Skeletal muscle satellite cell (primary cell): ENCODE measurements around the gene FGFBP3. TPM values are rescaled to one million over a fixed set of nuclear protein-coding genes. Genes with fewer than 3 reads are reported as not detected.

Experiments
- H3K27me3 ChIP-seq: 2 replicates; pipeline ENCODE4 v1.7.0; 2013; ENCODE audit warnings: low read length; ENCODE audit not compliant: control insufficient read depth, insufficient read depth
- H3K36me3 ChIP-seq: 2 replicates; pipeline ENCODE4 v1.7.0; 2013; ENCODE audit warnings: mild to moderate bottlenecking, control low read depth, low read length; ENCODE audit not compliant: insufficient read depth
- H3K4me1 ChIP-seq: 2 replicates; pipeline ENCODE4 v1.7.0; 2013; ENCODE audit warnings: low read length; ENCODE audit not compliant: control insufficient read depth, insufficient read depth
- H3K4me2 ChIP-seq: 2 replicates; pipeline ENCODE4 v1.7.0; 2013; ENCODE audit warnings: mild to moderate bottlenecking, low read length
- H3K4me3 ChIP-seq: 2 replicates; pipeline ENCODE4 v1.7.0; 2013; ENCODE audit warnings: low read length
- H3K9ac ChIP-seq: 2 replicates; pipeline ENCODE4 v1.7.0; 2013; ENCODE audit warnings: mild to moderate bottlenecking, low read depth, low read length, moderate library complexity
- H3K9me3 ChIP-seq: replicated peaks from 2 replicates; pipeline ENCODE4 v1.7.0; 2013; ENCODE audit warnings: mild to moderate bottlenecking, control low read depth, low read length
- small RNA-seq: library from RNA; depleted of rRNA; stranded (forward); fragments of <200 nt; gene quantifications from one replicate; pipeline ENCODE3, GENCODE V24; 2012

The FGFBP3 gene

GRCh38 chr10:91879515-91880170 lies 29.6 kb downstream of the FGFBP3 start:
- Histone ChIP-seq H3K4me2 (no peak overlapping the region), H3K9ac (no peak overlapping the region), H3K4me1 (peaks cover 12% of the 10 kb centered on the region), H3K9me3 (no peaks in the 10 kb centered on the region), H3K4me3 (no peak overlapping the region), H3K27me3 (no peaks in the 10 kb centered on the region), H3K36me3 (no peaks in the 10 kb centered on the region)

- Histone ChIP-seq H3K9me3 (no peaks in the 10 kb centered on the region), H3K27me3 (no peaks in the 10 kb centered on the region)
Observed at GRCh38 chr10:91875779-91876178, 33.5 kb downstream of the FGFBP3 start.

GRCh38 chr10:91875156-91875555 lies 34.1 kb downstream of the FGFBP3 start:
- Histone ChIP-seq H3K36me3 (no peaks in the 10 kb centered on the region), H3K9me3 (no peaks in the 10 kb centered on the region), H3K4me1 (no peaks in the 10 kb centered on the region), H3K4me2 (no peak overlapping the region), H3K27me3 (no peaks in the 10 kb centered on the region), H3K4me3 (no peak overlapping the region), H3K9ac (no peak overlapping the region)

More at GRCh38 chr10:91875779-91876178, 33.5 kb downstream of the FGFBP3 start:
- Histone ChIP-seq H3K4me2 (no peak overlapping the region), H3K9ac (no peak overlapping the region), H3K4me1 (no peaks in the 10 kb centered on the region), H3K4me3 (no peak overlapping the region), H3K36me3 (no peaks in the 10 kb centered on the region)

DNA sequence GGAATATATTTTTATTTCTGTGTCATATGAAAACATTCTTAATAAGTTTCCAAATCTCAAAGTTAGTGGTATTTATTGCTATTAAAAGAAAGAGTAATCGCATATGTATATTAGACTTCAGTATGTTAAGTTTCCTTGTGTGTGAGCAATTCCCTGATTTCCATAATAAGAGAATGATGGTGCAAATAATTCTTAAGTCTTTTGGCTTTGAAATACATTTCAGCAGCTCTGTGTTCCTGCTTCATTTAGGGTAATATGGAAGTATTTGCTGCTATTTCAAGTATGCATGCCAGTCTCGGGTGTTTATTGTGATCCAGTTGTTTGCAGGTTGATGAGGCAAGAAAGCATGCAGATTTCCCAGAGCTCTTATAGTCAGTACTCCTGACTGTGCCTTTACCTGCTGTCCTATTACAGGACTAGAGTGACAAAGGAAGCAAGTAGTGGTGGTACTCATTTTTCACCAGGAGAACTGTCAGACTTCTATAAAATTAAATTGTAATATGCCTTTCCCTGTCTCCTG lies 43.7 kb downstream of the FGFBP3 start:
- no peak overlapping the region for H3K4me3 ChIP-seq
- H3K9ac ChIP-seq: no peak overlapping the region
- H3K4me1 ChIP-seq: no peaks in the 10 kb centered on the region
- no peak overlapping the region for H3K4me2 ChIP-seq
- H3K9me3 ChIP-seq: no peaks in the 10 kb centered on the region
- H3K27me3 ChIP-seq: no peaks in the 10 kb centered on the region
- H3K36me3 ChIP-seq: peaks cover 46% of the 10 kb centered on the region

- no peaks in the 10 kb centered on the region for H3K27me3 ChIP-seq
- H3K4me3 ChIP-seq: no peak overlapping the region
- no peaks in the 10 kb centered on the region for H3K4me1 ChIP-seq
- H3K9me3 ChIP-seq: no peaks in the 10 kb centered on the region
- no peak overlapping the region for H3K9ac ChIP-seq
- peaks cover 54% of the 10 kb centered on the region for H3K36me3 ChIP-seq
- no peak overlapping the region for H3K4me2 ChIP-seq
Observed at GRCh38 chr10:91864744-91865143, 44.5 kb downstream of the FGFBP3 start.

- Histone ChIP-seq H3K9ac (no peak overlapping the region), H3K9me3 (no peaks in the 10 kb centered on the region), H3K4me2 (no peak overlapping the region), H3K4me3 (no peak overlapping the region), H3K4me1 (no peaks in the 10 kb centered on the region), H3K36me3 (peaks cover 60% of the 10 kb centered on the region), H3K27me3 (no peaks in the 10 kb centered on the region)
Observed at GRCh38 chr10:91864099-91864498, 45.2 kb downstream of the FGFBP3 start.

DNA sequence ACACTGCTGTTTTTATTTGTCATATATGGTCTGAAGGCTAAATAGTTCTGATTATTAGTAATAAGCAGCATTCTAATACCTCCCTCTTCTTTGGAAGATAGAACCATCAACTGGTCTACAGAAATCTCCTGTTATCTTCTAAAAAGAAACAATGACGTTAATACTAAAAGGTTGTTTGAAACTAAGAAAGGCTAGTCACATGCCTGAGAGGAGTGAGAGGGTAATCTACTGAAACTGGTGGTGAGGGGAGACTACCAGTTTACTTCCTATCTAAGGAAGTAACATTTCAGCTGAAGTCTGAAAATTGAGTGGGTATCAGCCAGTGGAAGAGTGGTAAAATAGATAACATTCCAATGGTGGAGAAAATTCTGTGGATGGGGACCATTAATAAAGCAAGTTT lies 48.4 kb downstream of the FGFBP3 start:
- no peaks in the 10 kb centered on the region for H3K9me3 ChIP-seq
- H3K4me1 ChIP-seq: no peaks in the 10 kb centered on the region
- H3K27me3 ChIP-seq: no peaks in the 10 kb centered on the region
- no peak overlapping the region for H3K4me3 ChIP-seq
- H3K4me2 ChIP-seq: no peak overlapping the region
- no peak overlapping the region for H3K9ac ChIP-seq
- H3K36me3 ChIP-seq: peaks cover 81% of the 10 kb centered on the region

GRCh38 chr10:91856637-91857036 lies 52.6 kb downstream of the FGFBP3 start:
- Histone ChIP-seq H3K9me3 (no peaks in the 10 kb centered on the region), H3K4me3 (no peak overlapping the region), H3K4me1 (no peaks in the 10 kb centered on the region), H3K9ac (no peak overlapping the region), H3K36me3 (peaks cover 69% of the 10 kb centered on the region), H3K27me3 (no peaks in the 10 kb centered on the region), H3K4me2 (no peak overlapping the region)

Small RNA genes lying within 50 kb of the gene (small RNA-seq; reads per million reads assigned to genes)
- gene AL359198.2: not detected
